Activated CD4-positive, alpha-beta T cell treated with anti-CD3 and anti-CD28 coated beads for 1 hour (primary cell): ENCODE results near the gene AP3D1.
"Not testable (repeated sequence)": the region's sequence is repeated elsewhere in the genome, so short reads cannot be mapped to it uniquely, and the experiment has no call there.

Source experiments
- DNase-seq: peaks from one replicate; pipeline ENCODE4 v3.0.0-alpha.2; 2020

The AP3D1 gene

DNA sequence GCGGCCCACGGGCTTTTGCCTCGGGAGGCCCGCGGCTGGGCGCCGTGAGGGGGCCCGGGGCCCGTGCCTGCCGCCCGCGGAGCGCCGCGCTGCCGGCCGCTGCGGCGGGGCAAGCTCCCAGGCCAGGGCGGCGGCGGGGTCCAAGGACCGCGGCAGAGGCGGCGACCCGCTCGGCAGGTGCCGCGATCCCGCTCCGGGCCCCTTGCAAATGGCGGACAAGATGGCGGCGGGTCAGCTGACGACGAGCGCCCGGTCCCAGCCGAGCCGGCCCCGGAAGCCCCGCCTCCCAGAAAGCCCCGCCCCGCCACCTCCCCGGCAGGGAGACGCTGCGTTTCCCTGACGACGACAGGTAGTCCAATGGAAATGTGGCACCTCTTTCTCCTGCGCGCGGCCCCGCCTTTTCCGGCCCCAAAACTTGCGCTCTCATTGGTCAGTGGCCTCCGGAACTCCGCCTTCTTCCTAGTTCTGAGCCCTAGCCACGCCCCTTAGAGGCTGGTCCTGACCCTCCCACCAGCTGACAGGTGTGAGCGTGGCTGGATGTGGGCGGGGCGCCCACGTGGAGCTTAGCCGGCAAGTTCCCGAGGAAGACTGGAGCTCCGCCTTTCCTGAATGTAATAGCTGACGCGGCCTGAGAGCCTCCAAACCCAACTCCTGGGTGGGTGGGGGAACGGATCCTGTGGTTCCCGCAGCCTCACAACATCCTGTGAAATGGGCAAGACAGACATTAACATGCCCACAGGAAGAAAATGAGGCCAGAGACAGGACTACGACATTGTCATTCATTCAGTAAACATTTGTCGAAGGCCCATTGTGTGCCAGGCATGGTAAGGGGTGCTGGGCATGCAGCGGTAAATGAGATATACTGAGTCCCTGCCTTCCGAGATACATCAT is at the start of gene AP3D1:
Gene AP3D1 (minus strand): TSS at position 228 of the 891 bp plus-strand sequence. CDS start 232 bp downstream, outside the sequence.
- peak; percentile 100 for DNase-seq

DNA sequence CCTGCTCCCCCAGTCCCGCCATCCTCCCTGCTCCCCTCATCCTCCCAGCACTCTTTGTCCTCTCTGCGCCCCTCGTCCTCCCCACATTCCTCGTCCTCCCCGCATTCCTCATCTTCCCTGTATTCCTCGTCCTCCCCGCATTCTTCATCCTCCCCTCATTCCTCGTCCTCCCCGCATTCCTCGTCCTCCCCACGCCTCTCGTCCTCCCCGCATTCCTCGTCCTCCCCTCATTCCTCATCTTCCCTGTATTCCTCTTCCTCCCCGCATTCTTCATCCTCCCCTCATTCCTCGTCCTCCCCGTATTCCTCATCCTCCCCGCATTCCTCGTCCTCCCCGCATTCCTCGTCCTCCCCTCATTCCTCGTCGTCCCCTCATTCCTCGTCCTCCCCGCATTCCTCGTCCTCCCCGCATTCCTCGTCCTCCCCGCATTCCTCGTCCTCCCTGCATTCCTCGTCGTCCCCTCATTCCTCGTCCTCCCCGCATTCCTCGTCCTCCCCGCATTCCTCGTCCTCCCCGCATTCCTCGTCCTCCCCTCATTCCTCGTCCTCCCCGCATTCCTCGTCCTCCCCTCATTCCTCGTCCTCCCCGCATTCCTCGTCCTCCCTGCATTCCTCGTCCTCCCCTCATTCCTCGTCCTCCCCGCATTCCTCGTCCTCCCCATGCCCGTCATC is 49.4 kb upstream of the AP3D1 start:
- DNase-seq = not testable (repeated sequence)

DNA sequence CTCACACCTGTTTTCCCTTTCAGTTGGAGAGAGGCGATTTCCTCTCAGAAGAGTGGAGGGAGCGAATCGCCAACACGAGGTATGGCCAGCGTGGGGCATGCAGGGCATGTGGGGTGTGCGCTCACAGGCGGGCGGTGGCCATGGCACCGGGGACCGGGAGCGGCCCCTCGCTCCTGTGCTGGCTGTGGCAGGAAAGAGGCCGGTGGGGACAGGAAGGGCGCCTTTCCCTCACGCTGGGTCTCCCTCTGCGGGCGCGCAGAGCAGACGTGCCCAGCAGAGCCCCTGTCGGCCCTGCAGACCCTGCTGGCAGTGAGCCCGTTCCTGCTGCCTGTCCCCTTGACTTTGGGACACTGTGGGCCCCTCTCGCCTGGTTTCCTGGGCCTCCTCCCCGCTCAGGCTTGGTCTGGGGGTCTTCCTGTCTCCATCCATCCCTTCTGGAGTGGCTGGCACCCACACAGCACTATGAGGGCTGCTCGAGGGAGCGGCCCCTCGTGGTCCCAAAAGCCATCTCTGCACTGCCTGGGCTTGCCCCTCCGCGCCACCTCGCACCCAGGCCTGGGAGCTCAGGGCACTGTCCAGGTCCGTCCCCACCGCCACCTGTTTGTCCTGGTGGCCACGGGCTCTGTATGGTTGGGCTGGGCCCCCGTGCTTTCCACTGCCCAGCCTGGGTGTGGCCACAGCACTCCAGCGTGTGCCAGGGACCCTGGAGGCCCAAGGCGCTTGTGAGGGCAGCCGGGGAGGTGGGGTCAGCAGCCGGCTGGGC is 48.7 kb upstream of the AP3D1 start:
- no peak for DNase-seq

DNA sequence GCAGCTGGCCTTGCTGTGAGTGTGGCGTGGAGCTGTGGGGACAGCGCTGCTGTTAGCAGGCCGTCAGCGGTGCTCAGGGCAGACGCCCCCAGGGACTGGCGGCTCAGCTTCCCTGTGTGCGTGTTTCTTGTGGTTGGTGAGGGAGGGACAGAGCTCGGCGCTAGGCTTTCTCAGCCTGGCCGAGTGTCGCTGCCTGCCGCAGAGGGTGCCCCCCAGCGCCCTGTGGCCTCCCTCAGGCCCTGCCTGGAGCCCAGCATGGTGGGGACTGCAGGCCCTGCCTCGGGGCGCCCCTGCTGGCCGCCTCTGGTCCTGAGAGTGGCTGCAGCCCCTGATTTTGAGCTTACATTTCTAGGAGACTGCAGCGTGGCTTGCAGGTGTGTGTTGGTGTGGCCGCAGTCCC is 47.8 kb upstream of the AP3D1 start:
- no peak for DNase-seq

DNA sequence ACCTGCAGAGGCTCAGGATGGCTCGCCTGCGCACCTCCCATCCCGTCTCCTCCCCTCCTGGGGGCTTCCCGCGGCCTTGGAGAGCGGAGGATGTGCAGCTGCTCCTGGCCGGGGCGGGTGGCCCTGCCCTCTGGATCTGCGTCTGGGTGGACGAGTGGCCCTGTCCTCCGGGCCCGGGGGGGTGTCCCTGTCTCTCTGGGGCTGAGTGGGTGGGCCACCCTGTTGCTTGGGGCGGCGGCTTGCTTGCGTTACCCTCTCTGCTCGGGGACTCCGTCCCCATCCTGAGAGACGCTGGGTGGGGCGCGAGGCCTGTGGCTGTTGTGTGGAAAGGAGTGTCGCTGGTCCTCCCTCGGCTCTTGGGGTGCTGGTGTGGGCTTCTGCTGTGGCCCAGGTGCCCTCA is 47.0 kb upstream of the AP3D1 start:
- no peak for DNase-seq

DNA sequence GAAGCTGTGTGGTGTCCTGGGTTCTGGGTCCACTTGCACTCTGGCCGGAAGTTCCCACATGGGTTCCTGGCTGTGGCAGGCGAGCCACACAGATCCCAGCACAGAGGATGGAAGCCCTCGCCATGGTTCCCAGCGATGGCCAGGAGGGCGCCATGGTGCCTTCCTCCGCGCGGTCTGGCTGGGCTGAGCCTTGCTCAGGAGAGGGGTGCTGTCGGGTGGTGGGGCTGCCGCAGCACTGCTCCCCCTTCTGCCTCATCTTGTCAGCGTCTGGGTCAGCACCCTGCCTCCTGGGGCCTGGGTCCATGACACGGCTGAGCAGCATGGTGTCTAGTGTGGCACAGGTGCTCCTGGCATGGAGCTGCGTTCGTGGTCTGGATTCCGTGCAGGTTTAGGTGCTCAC is 45.9 kb upstream of the AP3D1 start:
- no peak for DNase-seq

DNA sequence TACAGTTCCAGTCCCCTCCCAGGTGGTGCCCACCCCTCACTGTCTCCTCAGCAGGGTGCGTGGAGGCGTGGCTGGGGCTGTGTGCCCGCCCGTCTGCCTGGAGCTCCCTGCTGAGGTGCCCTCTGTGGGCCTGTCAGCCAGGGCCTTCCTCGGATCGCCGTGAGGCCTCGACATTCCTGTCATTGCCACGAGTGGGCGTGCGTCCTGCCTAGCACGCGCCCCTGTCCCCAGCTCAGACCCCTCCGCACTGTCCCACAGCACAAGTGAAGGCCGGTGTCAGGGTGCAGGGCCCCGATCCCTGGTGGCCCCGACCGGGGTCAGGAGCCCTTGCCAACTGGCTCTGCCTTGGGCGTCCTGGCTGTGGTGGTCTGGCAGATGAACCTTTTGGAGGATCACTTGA is 44.5 kb upstream of the AP3D1 start:
- DNase-seq = no peak

DNA sequence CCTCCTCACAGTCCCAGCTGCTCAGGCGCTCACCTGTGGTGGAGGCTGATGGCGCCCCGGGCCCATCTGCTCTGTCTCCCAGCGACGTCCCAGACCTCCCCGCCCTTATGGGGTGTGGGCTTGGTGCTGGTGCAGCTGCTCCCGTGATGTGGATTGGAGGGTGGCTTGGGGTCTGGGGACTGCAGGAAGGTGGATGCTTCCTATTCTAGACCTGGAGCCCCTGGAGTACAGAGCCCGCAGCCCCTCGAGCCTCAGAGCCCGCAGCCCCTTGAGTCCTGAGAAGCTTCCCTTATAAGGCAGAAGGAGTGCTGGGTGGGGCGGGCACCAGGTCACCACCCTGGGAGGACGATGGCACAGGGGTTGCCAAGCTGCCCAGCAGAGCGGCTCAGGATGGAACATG is 44.0 kb upstream of the AP3D1 start:
- DNase-seq = no peak

DNA sequence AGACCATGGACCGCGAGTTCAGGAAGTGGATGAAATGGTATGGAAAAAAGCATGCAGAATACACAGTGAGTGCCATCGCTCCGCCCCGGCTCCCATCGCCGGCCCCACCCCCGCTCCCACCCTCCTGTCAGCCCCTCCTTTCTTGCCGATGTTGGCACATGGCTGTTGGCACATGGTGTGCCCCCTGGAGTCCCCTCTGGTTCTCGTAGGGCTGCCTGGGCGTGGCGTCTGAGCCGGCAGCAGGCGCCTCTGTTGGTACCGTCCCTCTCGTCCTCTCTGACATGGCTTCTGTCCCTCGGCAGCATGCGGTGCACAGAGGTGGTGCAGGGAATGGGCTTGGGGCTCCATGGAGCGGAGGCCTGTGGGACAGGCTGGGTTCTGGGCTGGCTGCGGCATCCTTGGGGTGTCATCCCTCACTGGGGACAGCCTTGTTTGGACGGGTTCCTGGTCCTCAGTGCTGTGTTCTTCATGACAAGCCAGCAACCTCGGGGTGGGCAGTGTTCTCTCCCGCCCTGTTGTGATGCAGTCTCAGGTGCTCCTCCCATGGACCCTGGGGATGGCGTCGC is 43.2 kb upstream of the AP3D1 start:
- no peak for DNase-seq

DNA sequence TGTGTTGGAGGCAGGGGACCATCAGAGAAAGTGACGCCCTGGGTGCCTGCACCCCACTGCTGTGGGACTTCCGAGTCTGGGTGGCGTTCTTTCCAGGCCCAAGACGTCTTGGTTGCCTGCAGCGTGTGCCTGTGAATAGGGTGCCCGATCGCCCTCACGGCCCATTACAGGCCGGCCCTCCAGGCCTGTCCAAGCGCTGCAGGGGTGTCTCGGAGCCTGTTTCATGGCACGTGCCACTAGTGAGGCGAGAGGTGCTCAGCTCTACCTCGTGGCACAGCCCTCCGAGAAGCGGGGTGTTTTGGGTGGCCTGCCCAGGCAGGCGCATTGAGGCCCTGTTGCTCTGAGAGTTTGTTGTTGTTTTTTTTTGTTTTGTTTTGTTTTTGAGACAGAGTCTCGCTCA is 42.4 kb upstream of the AP3D1 start:
- no peak for DNase-seq

DNA sequence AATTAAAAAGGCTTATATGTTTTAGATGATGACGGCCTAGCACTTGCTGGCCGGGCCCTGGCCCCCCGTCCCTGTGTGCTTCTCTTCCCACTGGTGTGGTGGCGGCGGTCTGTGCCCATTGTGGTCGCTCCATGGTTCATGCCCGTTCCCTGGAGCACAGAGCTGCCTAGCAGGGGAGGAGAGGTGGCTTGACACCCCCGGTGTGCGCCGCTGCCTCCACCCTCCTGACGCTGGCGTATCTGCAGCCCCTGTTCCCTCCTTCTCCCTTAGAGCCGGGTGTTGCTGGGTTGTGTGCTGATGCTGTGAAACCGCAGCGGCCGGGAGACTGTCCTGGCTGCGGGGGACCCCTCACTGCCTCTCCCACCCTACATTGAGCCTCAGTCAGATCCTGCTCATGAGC is 41.5 kb upstream of the AP3D1 start:
- DNase-seq = no peak

DNA sequence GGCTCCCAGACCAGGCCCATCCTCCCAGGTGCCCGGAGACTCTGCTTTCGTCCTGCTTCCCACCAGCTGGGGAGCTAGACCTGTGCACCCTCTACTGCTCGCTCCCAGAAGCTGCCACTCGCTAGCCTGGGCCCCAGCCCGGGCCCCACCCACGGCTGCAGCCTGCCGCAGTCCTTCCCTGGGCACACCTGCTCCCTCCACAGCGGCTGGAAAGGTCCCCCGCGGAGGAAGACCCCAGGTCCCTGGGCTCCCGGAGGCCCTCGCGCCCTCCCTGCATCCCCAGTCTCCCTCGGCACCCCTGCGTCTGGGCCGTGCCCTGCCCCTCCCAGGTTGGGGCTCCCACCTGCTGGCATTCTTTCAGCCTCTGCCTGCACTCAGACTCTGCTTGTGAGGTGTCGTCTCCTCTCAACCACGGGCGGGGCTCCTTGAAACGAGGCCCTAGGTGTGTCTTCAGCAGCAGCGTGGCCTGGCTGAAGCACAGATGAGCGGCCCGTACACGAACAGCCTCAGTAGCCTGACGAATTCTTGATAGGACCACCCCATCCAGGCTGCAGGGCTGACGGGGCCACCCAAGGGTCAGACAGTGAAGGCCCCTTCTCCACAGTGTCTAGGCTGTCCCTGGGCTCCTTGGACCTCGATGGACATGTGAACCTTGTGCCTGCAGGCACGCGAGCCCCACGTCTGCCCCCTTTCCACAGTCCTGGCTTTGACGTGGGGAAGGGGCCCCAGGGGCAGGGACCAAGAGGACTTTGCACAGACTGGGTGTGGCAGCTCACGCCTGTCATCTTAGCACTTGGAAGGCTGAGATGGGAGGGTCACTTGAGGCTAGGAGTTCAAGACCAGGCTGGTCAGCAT is 40.3 kb upstream of the AP3D1 start:
- no peak for DNase-seq

DNA sequence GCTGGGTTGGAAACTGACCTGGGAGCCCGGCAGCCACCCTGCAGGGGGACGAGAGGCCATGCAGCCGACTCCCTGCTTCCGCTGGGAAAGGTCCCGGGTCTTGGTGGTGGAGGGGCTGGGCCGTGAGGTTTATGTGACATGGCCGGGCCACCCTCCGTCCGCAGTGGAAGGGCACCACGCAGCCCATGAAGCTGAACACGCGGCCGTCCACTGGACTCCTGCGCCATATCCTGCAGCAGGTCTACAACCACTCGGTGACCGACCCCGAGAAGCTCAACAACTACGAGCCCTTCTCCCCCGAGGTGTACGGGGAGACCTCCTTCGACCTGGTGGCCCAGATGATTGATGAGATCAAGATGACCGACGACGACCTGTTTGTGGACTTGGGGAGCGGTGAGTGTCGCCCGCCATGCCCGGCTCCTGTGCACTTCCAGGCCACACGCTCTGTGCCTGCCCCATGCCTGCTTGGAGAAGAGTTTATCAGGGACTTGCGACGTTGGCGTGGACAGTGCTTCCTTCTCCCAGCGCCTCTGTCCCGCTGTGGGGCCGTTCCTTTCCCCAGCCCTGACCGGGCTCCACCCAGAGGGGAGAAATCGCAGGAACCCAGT is 39.6 kb upstream of the AP3D1 start:
- no peak for DNase-seq

DNA sequence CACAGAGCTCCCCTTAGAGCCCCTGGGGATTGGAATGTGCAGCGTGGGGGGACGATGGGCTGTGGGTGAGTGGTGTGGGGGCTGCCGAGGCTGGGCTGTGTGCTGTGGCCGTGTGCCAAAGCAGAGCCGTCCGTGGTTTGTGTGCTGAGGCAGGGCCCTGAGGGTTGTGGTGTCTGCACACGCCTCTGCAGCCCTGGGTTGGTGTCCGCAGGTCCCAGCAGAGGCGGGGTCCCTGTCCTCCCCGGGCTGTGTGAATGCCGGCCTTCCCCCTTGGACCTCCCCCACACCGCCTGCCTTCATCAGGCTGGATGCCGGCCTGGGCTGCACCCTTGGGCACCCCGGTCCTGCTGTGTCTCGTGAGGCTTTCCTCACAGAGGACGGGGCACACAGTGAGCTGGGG is 38.5 kb upstream of the AP3D1 start:
- no peak for DNase-seq

DNA sequence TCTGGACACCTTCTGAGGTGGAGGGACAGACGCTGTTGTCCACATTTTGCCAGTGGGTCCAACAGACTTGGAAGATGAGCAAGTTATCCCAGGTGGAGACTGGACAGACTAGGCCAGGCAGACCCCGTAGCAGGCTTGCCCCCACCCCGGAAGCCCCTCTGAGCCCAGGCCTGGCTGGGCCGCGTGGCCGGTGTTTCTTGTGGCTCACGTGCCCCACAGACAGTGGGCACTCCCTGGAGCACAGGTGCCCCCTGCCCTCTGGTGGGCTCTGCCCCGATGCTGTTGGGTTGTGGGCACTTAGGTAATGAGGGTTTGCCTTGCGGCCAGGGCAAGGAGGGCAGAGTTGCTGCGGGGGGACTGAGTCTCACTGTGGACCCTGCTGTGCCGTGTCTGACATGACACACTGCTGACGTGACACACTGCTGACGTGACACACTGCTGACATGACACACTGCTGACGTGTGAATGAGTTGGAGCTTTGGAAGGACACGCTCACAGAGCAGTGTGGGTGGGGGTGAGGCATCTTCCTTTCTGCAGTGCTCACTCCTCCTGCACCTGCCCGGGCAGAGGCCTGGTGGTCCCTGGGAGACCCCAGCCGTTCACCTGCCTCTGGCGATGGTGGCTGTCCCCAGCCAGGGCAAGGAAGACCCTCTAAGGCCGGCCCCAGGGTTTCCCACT is 37.5 kb upstream of the AP3D1 start:
- no peak for DNase-seq

DNA sequence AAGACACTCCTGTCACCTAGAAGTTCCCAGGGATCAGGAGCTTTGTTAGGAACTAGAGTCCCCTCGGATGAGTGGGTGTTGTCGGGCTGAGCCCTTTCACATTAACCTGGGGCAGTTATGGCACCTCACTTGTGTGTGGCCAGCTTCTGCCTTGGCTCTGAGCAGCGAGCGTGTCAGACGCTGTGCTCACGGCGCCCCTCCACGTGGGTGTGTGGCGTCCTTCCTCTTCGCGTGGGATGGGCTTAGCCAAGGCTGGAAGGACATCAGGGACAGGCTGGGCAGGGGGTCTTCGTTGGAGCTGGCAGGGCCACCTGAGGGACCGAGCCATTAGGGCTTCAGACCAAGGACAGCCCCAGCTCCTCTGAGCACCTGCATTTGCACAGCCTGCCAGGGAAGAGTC is 35.8 kb upstream of the AP3D1 start:
- no peak for DNase-seq

DNA sequence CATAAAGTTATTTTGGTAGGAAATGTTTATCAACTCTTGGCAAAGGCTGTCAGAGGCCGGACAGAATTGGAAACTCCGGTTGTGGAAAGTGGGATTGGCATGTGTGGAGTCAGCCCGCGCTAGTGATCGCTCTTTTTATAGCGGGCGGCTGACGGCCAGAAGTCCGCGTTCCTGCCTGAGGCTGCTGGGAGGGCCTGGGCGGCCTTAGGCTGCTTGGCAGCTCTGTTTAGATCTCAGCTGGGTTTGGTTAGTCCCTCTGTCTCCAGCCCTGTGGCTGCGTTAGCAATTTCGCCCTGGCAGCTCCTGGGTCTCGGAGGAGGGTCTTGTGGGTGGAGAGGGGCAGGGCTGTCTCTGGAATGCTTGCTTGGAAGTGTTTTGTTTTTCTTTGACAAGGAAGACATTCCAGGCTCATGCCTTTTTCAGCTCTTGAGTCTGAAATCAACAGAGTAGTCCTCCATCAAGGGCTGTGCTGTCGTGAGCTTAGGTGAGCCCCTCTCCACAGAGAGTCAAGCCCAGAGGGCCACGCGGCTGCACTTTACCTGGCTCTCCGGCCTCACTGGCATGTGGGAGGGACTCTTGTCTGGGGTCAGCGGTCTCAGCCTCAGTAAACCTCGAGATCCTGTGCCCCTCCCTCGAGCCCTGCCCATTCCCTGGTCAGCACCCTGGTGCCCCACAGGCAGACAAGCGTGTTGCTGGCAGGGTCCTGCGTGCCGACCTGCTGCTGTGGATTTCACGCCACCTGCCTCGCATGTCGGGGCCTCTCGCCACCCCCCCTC is 34.9 kb upstream of the AP3D1 start:
- no peak for DNase-seq

DNA sequence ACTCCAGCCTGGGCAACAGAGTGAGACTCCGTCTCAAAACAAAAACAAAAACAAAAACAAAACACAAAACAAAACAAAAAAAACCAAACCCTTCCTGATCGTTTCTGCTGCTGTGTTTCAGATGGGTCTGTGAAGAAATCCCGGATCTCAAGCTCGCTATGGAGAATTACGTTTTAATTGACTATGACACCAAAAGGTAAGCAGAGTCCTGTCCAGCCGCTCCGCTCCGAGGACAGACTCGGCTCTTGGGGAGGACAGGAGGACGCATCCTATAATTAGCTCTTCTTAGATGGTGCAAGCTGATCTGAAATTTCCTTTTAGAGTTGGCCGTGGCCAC is 34.3 kb upstream of the AP3D1 start:
- no peak for DNase-seq

DNA sequence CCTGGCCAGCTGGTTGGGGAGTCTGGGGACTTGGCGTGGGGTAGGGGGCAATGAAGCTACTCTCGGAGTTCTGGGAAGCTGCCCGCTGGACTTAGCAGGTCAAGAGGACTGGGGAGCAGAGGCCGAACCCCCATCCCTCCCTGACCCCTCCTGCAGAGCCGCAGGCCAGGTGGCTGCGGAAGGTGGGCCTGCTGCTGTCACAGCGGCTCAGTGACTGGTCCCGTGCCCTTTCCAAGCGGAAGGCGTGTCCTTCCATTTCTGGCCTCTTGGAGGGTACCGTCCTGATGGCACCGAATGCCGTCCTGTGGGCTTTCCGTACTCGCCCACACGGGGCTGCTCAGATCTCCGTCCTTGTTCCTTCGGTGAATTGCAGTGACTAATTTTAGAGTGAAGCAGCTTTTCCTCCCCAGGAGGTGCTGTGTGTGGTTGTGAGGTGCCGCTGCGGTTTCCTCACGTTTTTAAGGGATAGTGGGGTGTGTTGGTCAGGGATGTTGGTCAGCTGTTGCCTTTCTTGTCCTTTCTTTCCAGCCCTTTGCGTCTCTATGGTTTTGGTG is 33.1 kb upstream of the AP3D1 start:
- no peak for DNase-seq

DNA sequence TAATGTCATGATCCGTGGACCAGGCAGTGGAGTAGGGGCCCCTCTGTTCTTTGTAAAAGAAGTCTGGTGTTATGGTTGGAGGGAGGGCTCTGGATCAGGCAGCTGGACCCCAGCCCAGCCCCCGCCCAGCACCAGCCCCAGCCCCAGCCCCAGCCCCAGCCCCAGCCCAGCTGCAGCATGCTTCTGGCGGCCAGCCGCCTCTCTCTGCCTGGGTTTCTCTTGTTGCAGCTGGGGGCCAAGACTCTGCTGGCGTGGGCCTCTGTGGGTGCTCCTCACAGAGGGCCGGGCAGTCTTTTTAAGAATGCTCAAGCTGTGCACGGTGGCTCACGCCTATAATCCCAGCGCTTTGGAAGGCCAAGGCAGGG is 30.2 kb upstream of the AP3D1 start:
- DNase-seq = no peak
